Germinal center (tissue), 1 donor: ENCODE results near the gene THOC2.

Source experiments
- DNase-seq: peaks from one replicate; pipeline ENCODE4 v3.0.0; 2012; ENCODE audit warnings: mixed read lengths, low spot score

The THOC2 gene

GRCh38 chrX:123563167-123563566 lies 169.7 kb downstream of the THOC2 start:
- no peak for DNase-seq

DNA sequence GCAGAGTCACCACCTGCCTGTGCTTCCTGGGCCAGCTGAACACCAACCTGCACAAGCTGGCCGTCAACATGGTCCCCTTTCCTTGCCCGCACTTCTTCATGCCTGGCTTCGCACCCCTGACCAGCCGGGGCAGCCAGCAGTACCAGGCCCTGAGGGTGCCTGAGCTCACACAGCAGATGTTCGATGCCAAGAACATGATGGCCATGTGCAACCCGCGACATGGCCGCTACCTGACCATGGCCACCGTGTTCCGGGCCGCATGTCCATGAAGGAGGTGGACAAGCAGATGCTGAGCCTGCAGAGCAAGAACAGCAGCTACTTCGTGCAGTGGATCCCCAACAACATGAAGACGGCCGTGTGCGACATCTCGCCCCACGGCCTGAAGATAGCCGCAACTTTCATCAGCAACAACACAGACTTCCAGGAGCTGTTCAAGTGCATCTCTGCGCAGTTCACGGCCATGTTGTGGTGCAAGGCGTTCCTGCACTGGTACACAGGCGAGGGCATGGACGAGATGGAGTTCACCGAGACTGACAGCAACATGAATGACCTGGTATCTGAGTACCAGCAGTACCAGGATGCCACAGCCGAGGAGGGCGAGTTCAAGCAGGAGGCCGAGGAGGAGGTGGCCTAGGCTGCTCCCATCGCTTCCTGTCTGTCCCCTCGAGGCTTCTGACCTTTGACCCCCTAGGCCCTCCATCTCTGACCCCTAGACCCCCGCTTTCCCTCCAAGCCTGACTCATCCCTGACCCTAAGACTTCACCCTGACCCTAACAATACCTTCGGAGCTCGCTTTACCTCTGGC lies 170.3 kb downstream of the THOC2 start:
- DNase-seq: no peak

DNA sequence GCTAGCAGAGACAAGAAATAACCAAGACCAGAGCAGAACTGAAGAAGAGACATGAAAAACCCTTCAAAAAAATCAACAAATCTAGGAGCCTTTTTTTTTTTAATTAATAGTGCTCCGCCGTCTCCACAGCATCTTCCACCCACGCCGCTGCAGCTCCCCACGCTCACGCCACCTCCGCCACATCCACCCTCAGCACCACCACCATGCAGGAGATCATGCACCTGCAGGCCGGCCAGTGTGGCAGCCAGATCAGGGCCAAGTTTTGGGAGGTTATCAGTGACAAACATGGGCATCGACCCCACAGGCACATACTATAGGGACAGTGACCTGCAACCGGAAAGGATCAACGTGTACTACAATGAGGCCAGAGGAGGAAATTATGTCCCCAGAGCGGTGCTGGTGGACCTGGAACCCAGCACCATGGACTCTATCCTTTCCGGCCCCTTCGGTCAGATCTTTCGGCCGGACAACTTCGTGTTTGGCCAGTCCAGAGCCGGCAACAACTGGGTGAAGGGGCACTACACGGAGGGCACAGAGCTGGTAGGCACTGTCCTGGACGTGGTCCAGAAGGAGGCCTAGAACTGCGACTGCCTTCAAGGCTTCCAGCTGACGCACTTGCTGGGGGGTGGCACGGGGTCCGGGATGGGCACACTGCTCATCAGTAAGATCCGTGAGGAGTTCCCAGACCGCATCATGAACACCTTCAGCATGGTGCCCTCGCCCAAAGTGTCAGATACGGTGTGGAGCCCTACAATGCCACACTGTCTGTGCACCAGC lies 171.2 kb downstream of the THOC2 start:
- no peak for DNase-seq

- no peak for DNase-seq
Measured at GRCh38 chrX:123550829-123551228, 182.0 kb downstream of the THOC2 start.
